HG02678 (cell line): Measurements from ENCODE around the gene DAP.

ENCODE experiments used
- ATAC-seq: cut with Tn5 transposase; IDR thresholded peaks from one replicate; pipeline ENCODE4 v1.9.1; 2021; ENCODE audit warnings: mild to moderate bottlenecking, moderate library complexity; ENCODE audit not compliant: unreplicated experiment

The DAP gene

DNA sequence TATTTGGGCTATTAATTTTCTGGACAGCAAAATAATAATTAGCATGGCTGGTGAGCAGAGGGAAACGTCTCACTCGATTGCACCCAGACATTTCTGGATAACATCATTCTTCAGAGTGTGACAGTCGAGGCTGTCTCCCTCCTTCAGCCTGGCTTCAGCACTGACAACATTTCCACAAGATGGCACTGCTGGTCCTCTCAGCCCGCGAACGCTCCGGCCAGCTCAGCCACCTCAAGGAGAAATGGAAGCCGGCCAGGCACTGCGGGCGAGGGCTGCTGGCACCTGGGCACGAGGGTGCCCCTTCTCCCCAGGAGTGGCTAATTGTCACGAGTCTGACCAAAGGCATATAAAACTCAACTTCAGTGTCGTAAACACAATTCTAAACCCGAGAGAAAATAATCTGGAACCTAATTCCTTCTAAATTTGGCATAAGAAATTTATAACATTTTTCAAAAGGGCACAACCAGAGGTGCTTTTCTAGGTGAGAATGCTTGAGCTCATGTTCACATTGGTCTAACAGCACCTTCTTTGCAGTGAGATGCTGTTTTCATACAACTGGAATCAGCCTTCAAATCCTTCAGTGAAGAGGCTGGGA lies 65.9 kb downstream of the DAP start:
- ATAC-seq = peak; percentile 42

DNA sequence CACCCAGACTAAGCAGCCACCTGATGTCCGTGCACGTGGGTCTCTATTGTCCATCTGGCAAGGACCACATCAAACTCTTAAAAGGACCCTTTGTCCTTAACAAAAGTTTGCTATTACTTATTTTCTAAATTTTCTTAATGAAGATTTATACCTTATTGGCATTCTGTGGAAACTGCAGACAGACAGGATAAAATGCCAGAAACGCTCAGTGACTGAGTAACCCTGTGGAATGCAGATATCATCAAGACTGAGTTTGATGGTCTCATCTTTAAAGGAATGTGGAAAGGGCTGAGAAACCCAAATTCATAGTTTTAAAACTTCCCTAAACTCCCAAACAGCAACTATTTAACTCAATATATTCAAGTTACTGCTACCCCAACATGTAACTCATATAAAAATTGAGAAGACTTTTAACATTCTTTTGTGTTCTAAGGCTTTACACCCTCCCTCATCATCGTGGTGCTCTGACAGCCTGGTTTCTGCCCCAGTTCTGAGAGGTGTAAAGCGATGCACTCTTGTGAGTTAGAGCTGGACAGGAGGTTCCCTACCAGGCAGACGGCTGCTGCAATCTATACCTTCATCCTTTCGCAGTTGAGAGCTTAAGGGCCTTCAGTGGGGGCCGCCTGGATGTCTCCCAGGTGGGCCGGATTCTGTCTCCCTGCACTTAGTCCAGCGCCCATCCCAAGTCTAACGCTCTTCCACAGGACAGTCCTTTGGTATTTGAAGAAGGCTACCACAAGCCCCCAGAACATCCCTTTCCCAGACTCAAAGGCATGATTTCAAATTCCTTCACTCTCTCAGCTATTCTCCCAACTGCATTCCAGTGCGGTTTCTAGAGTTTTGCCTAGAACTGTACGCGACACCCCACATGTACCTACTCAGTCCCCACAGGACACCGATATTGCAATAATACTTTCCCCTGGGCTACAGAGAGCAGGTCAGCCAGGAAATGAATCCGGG lies 68.9 kb downstream of the DAP start:
- ATAC-seq = no peak

DNA sequence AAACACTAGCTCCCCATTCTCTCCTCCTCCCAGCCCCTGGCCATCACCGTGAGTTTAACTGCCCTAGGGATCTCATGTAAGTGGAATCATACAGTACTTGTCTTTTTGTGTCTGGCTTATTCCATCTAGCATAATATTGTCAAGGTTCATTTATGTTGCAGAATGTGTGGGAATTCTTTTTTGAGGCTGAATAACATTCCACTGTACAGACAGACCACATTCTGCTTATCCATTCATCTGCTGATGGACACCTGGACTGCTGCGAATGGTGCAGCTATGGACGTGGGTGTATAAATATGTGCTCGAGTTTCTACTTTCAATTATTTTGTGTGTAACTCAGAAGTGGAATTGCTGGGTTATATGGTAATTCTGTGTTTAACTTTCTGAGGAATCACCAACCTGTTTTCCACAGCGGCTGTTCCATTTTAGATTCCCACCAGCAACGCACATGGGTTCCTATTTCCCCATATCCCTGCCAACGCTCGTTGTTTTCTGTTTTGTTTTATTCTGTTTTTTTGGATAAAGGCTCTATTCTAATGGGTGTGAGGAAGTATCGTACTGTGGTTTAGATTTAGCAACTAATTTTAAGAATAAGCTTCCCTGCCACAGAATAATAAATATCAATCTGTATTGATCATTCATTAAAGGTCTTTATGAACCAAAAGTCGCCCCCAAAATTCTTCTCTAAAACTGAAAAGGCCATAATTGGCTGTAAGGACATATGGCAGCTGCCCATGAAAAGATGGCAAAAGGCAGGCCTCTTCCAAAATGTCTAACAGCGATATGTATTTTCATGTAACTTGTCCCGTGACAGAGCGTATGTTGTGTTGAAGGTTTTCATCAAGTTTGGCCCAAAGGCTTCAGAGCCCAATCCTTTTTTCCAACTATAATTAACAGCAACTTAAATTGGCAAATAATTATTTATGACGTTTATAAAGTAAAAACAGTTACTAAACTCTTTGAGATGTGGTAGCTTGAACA lies 70.3 kb downstream of the DAP start:
- ATAC-seq = no peak

DNA sequence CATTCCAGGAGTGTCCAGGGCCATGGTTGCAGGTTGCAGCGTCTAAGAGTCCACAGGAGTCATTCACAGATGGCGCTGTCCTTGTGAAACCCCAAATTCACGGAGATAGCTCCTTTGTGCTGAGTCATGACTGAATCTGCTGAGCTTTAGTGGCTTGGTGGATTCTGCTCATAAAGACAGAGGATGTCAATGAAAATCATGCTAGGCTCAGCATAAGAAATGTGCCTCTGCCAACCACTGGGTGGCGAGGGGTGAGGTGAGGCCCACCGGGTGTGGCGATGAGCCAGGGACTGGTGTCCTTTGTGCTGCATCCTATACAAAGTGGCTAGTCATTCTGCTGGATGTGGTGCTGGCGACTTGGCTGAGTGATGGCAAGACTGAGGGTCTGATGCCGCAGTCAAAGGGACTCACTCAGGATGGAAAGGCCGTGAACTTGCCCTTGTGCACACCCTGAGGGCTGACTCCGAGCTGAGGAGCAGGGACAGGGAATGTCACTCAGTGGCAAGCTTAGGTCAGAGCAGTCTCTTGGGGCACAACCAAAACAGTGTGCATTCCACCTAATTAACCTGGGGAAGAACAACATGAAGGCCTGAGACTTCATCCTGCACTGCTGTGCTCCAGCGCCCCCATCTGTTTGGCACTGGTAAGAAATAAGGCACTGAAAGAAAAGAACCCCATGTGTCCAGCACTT lies 71.5 kb downstream of the DAP start:
- no peak for ATAC-seq

DNA sequence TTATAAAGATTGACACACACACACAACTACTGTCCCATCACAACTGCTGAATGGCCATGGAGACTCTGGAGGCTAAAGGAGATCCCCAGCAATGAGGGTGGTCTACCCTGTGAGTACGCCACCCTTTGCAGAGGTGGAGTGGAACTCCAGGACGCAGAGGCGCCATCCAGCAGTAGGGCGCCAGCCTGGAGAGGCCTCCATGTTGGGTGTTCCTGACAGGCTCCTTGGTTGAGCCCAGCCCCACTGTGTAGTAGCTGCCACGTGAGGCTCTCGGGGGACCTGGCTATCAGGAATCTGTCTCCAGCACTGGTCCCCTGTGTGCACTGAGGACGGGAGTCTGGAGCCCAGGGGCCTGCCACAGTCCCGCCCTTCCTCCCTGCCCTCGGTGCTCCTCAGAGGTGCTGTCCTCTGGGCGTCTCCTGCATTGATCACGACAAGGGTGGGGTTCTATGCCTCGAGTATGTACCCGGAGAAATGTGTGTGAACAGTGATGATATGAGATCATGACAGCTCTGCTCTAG lies 72.3 kb downstream of the DAP start:
- ATAC-seq = no peak

DNA sequence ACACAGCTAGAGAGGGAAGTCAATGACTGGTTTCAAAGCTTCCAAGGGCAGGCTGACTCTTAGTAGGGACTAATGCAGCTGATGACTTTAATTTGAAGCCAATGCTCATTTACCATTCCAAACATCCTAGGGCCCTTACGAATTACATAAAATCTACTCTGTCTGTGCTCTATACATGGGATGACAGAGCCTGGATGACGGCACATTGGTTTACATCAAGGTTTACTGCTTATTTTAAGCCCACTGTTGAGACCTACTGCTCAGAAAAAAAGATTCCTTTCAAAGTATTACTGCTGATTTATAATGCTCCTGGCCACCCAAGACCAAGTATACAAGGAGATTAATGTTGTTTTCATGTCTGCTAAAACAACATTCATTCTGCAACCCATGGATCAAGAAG lies 74.1 kb downstream of the DAP start:
- no peak for ATAC-seq

DNA sequence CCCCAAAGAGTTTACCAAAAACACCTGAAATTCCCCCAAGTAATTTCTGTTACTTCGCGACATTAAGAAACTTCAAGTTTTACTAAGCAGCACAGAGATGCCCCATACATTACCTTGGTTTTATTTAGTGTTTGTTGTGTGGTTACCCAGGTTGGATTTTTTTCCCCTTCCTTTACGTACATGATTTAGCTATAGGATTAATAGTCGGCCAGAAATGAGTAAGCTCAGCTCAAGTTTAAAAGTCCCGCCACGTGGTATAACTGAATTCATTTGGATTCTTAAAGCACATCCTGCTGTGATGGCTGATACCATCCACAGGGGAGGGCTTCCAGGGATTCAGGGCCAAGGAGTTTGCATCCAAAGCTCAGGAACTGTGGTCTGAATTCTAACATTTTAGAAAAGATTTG lies 75.9 kb downstream of the DAP start:
- ATAC-seq = peak; percentile 73

DNA sequence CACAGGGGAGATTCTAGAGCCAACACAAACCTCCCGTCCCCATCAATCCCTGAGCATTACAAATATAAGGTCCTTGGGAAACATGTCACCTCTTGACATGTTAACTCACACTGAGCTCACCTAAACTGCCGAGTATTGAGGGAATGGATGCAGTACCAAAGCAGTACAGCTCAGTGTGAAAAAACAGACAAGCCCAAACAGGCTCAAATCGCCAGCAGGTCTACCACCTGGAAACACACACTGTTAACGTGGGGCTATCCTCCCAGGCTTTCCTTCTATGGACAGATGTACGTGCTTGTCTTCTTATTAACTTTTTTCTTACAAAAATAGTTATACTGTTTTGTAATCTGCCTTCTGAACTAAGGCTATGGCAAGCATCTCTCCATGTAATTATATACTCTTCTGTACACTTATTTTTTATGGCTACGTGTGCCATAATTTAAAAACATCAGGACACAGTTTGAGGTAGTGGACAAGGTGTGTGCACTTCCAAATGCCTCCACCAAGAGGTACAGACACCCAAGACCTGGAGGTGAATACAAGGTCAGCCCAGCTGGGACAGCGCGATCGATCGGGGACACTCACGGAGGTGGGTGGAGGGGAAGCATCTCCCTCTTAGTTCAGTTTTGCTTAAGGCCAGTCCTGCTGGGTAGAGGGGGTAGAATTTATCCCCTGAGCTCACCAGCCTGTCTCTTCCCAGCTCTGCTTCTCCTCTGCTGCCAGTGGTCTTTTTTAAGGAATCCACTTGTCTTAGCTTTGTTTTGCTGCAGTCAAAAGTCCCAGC lies 76.5 kb downstream of the DAP start:
- ATAC-seq = peak; percentile 35

DNA sequence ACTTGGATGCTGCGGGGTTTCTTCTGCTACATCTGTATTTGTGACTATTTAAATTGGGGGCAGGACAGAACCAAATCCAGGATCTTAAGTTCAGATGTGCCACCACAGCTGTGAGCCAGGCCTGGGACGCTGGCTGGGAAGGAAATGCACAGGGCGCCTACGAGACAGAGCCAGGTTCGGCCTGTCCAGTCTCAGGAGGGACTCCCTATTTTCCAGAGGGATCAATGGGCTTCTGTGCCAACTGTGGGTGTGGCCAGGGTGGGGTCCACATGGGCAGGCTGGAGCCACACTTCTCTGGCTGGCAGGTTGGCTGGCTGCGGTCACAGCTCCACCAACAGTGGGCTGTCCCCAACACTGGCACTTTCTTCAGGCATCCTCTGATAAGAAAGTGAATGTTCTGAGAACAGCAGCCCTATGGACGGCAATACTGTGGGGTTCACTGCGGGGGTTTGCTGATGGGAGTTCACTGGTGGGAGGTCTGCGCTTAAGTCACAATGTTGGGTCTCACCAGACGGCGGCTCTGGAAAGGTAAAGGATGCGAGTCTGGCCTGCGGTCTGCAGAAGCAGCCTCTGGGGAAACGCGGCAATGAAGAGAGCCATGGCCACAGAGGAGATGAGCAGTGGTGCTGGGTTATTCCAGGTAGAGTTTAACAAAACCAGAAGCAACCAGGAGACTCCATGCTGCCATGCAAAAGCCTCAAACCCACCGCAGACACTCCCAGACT lies 78.1 kb downstream of the DAP start:
- ATAC-seq = no peak

DNA sequence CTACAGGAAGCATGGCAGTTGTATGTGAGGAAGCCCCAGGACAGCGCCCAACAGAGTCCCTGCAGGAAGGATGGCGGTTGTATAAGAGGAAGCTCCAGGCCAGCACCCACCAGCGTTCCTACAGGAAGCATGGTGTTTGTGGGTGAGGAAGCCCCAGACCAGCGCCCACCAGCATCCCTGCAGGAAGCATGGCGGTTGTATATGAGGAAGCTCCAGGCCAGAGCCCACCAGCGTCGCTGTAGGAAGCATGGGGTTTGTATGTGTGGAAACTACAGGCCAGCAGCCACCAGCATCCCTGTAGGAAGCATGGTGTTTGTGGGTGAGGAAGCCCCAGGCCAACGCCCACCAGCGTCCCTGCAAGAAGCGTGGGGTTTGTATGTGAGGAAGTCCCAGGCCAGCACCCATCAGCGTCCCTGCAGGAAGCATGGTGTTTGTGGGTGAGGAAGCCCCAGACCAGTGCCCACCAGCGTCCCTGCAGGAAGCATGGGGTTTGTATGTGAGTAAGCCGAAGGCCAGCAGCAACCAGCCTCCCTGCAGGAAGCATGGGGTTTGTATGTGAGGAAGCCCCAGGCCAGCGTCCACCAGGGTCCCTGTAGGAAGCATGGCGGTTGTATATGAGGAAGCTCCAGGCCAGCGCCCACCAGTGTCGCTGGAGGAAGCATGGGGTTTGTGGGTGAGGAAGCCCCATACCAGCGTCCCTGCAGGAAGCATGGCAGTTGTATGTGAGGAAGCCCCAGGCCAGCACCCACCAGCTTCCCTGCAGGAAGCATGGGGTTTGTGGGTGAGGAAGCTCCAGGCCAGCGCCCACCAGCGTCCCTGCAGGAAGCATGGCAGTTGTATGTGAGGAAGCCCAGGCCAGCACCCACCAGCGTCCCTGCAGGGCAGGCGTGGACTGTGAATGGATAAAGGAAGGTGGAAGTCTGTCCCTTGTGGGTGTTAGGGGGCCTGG lies 79.0 kb downstream of the DAP start:
- ATAC-seq = no peak

DNA sequence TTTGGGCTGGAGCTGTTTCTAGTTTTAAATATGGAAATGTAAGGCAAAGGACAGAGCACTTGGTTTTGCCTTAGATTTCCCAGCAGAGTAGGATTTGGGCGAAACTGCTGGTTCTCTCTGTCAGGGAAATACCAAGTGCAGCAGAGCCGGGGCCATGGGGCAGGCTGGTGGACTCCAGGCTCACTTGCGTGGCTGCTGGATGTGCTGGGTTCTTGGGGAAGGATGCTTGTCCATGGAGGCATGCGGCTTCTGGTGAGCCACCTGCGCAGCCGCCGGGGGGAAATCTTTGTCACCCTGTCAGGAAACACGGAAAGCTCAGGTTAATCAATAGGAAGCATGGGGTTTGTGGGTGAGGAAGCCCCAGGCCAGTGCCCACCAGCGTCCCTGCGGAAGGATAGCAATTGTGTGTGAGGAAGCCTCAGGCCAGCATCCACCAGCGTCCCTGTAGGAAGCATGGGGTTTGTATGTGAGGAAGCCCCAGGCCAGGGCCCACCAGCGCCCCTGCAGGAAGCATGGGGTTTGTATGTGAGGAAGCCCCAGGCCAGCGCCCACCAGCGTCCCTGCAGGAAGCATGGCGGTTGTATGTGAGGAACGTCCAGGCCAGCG lies 80.1 kb downstream of the DAP start:
- ATAC-seq = no peak

DNA sequence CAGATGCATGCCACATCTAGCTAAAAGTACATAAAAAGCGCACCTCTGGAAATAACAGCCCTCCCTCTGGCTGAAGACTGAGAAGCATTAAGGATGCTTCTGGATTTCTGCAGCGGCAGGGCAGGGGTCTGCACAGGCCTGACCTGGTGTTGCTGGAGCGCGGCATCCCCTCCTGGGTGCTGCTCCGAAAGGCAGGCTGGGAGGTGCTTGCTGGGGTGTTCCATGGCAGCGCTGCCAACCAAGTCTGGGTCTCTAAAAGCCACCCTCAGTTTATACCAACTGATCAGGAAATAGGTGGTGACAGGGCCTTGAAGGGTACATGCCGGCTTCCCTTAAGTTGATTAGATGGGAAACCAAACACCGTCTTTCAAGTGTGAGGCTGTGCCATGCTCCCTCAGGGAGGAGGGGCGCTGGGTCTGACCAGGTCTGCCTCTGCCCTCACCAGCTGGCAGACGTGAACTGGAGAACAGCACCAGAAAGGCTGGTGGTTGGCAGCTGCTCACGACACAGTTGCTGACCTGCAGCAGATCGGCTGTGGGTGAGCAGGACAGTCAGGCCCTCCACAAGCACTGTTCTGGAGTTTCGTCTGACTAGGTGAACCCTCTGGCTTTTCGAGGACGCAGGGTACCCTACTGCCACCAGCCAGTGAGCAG lies 81.6 kb downstream of the DAP start:
- ATAC-seq = no peak

DNA sequence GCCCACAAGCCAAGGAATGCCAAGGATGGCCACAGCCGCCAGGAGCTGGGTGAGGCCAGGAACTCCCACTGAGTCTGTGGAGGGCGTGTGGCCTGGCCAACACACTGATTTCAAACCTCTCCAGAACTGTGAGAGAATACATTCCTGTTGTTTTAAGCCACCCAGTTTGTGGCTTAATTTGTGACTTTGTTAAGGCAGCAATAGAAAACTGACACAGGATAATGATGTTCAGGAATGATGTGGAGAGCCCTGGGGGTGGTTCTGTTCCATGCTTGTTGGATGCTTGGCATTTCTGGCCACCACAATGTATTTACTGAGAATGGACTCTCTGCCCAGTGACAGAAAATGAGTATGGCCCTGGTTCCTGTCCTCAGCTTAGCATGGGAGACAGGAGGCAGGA lies 82.8 kb downstream of the DAP start:
- ATAC-seq = no peak

DNA sequence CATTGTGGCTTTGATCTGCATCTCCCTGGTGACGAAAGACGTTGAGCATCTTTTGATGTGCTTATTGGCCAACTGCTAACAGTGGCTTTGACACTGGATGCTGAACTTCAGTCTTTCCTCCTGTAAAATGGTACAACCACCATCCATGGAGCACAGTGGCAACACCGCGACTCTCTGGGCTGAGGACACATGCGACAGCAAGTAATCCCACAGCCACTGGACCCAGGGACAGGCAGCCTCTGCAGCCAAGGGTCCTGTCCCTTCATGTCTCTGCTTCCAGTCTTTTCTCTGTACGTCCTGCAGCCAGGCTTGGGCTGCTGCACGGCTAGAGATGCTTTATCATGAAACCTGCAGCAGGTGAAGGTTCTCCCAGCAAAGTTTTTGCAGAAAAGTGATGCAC lies 83.5 kb downstream of the DAP start:
- ATAC-seq = no peak

DNA sequence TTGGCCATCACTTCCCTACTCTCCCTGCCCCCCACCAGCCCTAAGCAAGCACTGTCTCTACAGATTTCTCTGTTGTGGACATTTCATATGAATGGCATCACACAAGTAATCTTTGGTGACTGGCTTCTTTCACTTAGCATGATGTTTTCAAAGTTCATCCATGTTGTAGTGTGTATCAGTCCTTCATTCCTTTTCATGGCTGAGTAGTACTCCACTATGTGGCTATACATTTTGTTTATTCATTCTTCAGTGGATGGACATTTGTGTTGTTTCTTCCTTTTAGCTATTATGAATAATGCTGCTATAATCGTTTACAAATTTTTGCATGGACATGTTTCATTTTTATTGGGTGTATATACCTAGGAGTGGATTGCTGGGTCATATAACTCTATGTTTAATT lies 84.1 kb downstream of the DAP start:
- no peak for ATAC-seq

DNA sequence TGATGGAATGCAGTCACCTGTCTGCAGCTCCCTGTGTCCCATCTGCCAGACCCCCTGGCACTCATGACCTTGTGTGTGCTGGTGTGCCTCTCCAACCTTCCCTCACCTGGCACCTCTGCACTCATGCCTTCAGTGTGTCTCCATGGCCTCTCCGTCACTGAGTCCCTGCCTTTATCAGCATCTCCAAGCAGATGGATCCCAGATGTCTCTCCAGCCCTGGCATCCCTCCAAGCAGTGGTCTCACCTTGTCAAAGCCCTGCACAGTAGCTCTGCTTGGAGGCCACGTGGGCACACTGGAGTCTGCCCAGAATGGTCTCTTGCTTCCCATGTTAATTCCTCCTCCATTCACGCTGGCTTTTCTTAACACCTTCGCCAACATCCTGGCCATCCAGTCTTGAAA lies 84.8 kb downstream of the DAP start:
- no peak for ATAC-seq

DNA sequence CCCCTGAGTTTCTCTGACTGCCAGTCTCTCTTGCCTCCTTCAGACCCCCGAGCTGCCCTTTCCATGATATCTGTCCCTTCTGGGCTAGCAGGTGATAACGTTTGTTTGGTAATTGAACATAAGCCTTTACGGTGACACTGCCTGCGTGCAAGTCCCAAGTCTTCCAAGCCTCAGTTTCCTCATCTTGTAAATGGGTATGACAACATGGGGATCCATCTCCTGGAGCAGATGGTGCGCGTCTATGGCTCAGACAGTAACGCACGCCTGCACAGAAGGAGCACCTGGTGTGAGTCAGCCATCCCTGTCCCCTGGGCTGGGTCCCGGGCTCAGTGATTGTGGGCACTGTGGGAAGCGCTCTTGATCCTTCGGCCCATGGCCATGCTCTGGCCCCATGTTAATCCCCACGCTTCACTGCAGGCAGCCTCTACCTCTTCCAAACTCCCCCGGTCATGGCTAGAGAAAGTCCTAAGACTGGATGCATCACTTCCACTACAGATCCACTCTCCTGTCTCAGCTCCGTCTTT lies 85.8 kb downstream of the DAP start:
- no peak for ATAC-seq
